ENCODE data around the gene SCAMP1. TPM values are rescaled to one million over a fixed set of nuclear protein-coding genes. Genes with fewer than 3 reads are reported as not detected.

The SCAMP1 gene
- total RNA-seq, 4 donors from 2014 or later: 22.5 to 30.8 (median 28.3) TPM

DNA sequence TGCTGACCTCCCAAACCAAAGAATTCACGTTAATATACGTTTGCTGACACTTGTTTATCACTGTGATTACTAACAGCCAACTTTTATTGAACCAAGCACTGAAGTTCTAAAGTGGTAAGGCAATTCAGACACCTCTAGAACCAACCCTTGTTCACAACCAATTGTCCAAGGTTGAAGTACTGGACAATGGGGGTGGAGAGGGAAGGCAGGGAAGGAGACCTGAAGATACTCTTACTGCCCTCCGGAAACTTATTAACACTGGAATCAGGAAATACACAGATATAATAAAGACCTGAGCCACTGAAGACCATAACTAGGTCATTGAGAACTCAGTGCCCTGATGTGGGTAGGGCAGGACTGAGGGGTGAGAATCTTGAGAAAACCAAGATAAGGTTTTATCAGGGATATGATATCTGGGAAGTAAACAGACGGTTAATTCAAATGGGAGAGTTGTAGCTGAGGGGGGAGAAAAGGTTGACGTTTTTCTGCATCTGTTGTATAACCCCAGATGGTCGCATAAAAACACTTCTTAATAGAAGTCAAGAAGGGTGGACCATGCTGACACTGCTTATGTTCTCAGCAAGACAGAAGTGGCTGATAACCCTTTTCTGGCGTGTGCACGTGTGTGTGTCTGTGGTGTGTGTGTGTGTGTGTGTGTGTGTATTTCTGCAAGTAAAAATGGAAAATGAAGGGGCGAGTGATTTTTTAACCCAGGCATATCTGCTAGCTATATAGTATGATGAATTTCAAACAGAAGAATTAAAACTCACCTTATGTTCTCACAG, 162.3 kb downstream of the SCAMP1 start:
- H3K27ac ChIP-seq: no peak overlapping the region
- WGBS, 2 donors: 79 to 82% methylated on average over 9 of the region's 9 CpGs
- no peak for DNase-seq (ENCODE audit: low spot score in 2 of 2)
- H3K9me3 ChIP-seq: no peaks in the 10 kb centered on the region
- peaks cover 0 to 57% (median 23%) of the 10 kb centered on the region in 4 donors for H3K4me1 ChIP-seq
- TF ChIP-seq CTCF (IDR thresholded peaks at IDR 0.05): no peak
- TF ChIP-seq EP300 (IDR thresholded peaks at IDR 0.05): no peak
- no peak for TF ChIP-seq POLR2A (IDR thresholded peaks at IDR 0.05)
- no peaks in the 10 kb centered on the region for H3K36me3 ChIP-seq
- H3K27me3 ChIP-seq: no peaks in the 10 kb centered on the region
- H3K4me3 ChIP-seq: no peak overlapping the region

- no peak overlapping the region for H3K4me3 ChIP-seq
- H3K27me3 ChIP-seq: no peaks in the 10 kb centered on the region
- no peaks in the 10 kb centered on the region for H3K36me3 ChIP-seq
- no peak for DNase-seq (ENCODE audit: low spot score in 2 of 2)
- no peak for TF ChIP-seq EP300 (IDR thresholded peaks at IDR 0.05)
- no peak for TF ChIP-seq CTCF (IDR thresholded peaks at IDR 0.05)
- TF ChIP-seq POLR2A (IDR thresholded peaks at IDR 0.05): no peak
- 69 to 74% methylated on average over 15 of the region's 15 CpGs for WGBS, 2 donors
- H3K27ac ChIP-seq: peak overlapping the region in 3 of 4 donors; percentile 3 to 60 (median 21)
- peaks cover 0 to 57% (median 28%) of the 10 kb centered on the region in 4 donors for H3K4me1 ChIP-seq
- H3K9me3 ChIP-seq: no peaks in the 10 kb centered on the region
These were observed 163.1 kb downstream of the SCAMP1 start for GRCh38 chr5:78523314-78524193.

DNA sequence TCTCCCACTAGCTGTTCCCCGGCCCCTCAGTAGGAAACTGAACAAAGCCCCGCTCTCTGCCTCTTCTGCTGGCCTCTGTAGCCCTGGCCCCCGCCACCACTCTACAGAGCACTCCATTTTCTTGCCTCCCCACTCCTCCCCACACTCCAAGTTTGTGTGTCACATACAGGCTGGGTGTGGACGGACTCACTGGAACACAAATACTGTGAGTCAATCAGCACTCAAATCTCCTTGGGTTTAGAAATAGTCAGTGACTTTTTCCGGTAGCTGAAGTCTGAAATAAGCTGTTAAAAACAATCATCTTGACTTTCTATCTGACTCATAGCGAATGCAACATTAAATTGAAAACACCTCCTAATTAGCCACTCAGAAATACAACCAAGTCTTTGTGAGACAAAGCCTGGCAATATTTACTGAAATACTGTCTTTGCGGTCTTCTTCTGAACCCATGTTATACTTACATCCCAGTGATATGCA, 165.7 kb downstream of the SCAMP1 start:
- no peak for DNase-seq (ENCODE audit: low spot score in 2 of 2)

GRCh38 chr5:78527054-78527859, 166.8 kb downstream of the SCAMP1 start:
- Histone ChIP-seq H3K36me3 (no peaks in the 10 kb centered on the region), H3K27me3 (no peaks in the 10 kb centered on the region), H3K4me3 (no peak overlapping the region), H3K27ac (peak overlapping the region in 3 of 4 donors; percentile 68 to 92 (median 84)), H3K9me3 (no peaks in the 10 kb centered on the region), H3K4me1 (peaks cover 0 to 57% (median 25%) of the 10 kb centered on the region in 4 donors)
- WGBS, 2 donors: 23% methylated on average over 9 of the region's 9 CpGs
- peak; percentile 59 to 92 for TF ChIP-seq EP300 (IDR thresholded peaks at IDR 0.05)
- TF ChIP-seq CTCF (IDR thresholded peaks at IDR 0.05): no peak
- peak in 1 of 2 donors; percentile 78 for DNase-seq (ENCODE audit: low spot score in 2 of 2)

More for the DNA sequence above, 165.7 kb downstream of the SCAMP1 start:
- TF ChIP-seq EP300 (IDR thresholded peaks at IDR 0.05): peak in 1 of 2 donors; percentile 17
- no peak for TF ChIP-seq CTCF (IDR thresholded peaks at IDR 0.05)
- no peaks in the 10 kb centered on the region for H3K9me3 ChIP-seq
- H3K4me1 ChIP-seq: peaks cover 0 to 57% (median 25%) of the 10 kb centered on the region in 4 donors
- no peaks in the 10 kb centered on the region for H3K27me3 ChIP-seq
- no peak overlapping the region for H3K4me3 ChIP-seq
- H3K36me3 ChIP-seq: no peaks in the 10 kb centered on the region
- 75 to 79% methylated on average over 7 of the region's 7 CpGs for WGBS, 2 donors
- peak overlapping the region in 3 of 4 donors; percentile 10 to 92 (median 84) for H3K27ac ChIP-seq
